ENCODE results near the gene MAB21L3. TPM values are rescaled to one million over a fixed set of nuclear protein-coding genes. Genes with fewer than 3 reads are reported as not detected.

Gene MAB21L3
- total RNA-seq, 1 donor from 2014 or later, result 0.18 TPM

Other genes with a start within 250 kb of the MAB21L3 start
- gene SLC22A15, start 134.9 kb upstream of the MAB21L3 start, total RNA-seq (ENCODE audit: unreplicated experiment), result 21.9 TPM

Data from endothelial cell (in vitro differentiated cells).